ENCODE data around the gene TMEM254. TPM values are rescaled to one million over a fixed set of nuclear protein-coding genes. Genes with fewer than 3 reads are reported as not detected.

The TMEM254 gene
- total and polyA plus RNA-seq, 2 of the 4 experiments (the other 2 are of a cell fraction) = 4.7 to 10.7 TPM

GRCh38 chr10:80122746-80123145 lies 44.3 kb downstream of the TMEM254 start:
- no peak overlapping the region for H3K9ac ChIP-seq (ENCODE audit: low read depth, low read length)
- H3K4ac ChIP-seq (ENCODE audit: low read depth, low read length) = no peak overlapping the region
- no peak overlapping the region for H3K27ac ChIP-seq (ENCODE audit: insufficient read depth, low read length)
- H3K4me2 ChIP-seq (ENCODE audit: low read depth, low read length) = no peak overlapping the region
- no peak overlapping the region for H2BK120ac ChIP-seq (ENCODE audit: low read depth, low read length)
- no peak overlapping the region for H3K23ac ChIP-seq (ENCODE audit: low read depth, low read length)
- H2AK5ac ChIP-seq (ENCODE audit: low read depth, low read length) = no peak overlapping the region
- no peak overlapping the region for H3K14ac ChIP-seq (replicated peaks; ENCODE audit: low read depth, low read length)
- ATAC-seq (ENCODE audit: low read depth) = no peak
- POLR2A ChIA-PET (ENCODE audit: unreplicated experiment) = no interaction called here
- in situ Hi-C loops (cut with MboI; ENCODE audit: low sequenced_read_pairs) (no loop called here), intact Hi-C loops (cut with micrococcal nuclease) (no loop called here), dilution Hi-C loops (cut with HindIII; ENCODE audit: low sequenced_read_pairs, unreplicated experiment) (no loop called here)
- H3K36me3 ChIP-seq (ENCODE audit: control insufficient read depth, insufficient read depth, low read length) = no peaks in the 10 kb centered on the region
- H2AK9ac ChIP-seq (replicated peaks; ENCODE audit: low read depth, low read length, poor library complexity) = no peak overlapping the region
- H3K18ac ChIP-seq (ENCODE audit: low read depth, low read length) = no peak overlapping the region
- no peak overlapping the region for H4K5ac ChIP-seq (ENCODE audit: low read depth, low read length)
- no peaks in the 10 kb centered on the region for H3K9me1 ChIP-seq (ENCODE audit: insufficient read depth, low read length)
- DNase-seq = no peak
- no peak for TF ChIP-seq MXI1 (IDR thresholded peaks at IDR 0.05; ENCODE audit: borderline replicate concordance, low read depth, low read length)
- no peak for TF ChIP-seq CTCF (conservative IDR thresholded peaks at IDR 0.05; ENCODE audit: low read depth, low read length)
- TF ChIP-seq CEBPB (IDR thresholded peaks at IDR 0.05; ENCODE audit: low read depth, low read length) = no peak
- no peak for TF ChIP-seq FOS (IDR thresholded peaks at IDR 0.05; ENCODE audit: low read depth, low read length)
- no peak for TF ChIP-seq ELK1 (IDR thresholded peaks at IDR 0.05; ENCODE audit: borderline replicate concordance, low read depth, low read length)
- TF ChIP-seq CHD1 (IDR thresholded peaks at IDR 0.05; ENCODE audit: low read depth, low read length) = no peak
- TF ChIP-seq SMC3 (IDR thresholded peaks at IDR 0.05; ENCODE audit: low read depth, low read length) = no peak
- TF ChIP-seq MAZ (IDR thresholded peaks at IDR 0.05; ENCODE audit: borderline replicate concordance, low read depth, low read length) = no peak
- no peak for TF ChIP-seq NFE2L2 (IDR thresholded peaks at IDR 0.05; ENCODE audit: low read depth, low read length)
- no peak for TF ChIP-seq BHLHE40 (IDR thresholded peaks at IDR 0.05; ENCODE audit: low read depth, low read length)
- no peak for TF ChIP-seq RCOR1 (IDR thresholded peaks at IDR 0.05; ENCODE audit: insufficient replicate concordance, low read length)
- no peak for TF ChIP-seq RFX5 (IDR thresholded peaks at IDR 0.05; ENCODE audit: low read depth, low read length)
- TF ChIP-seq USF2 (IDR thresholded peaks at IDR 0.05; ENCODE audit: low read depth, low read length) = no peak
- no peak for TF ChIP-seq RAD21 (IDR thresholded peaks at IDR 0.05; ENCODE audit: low read length)
- no peak for TF ChIP-seq POLR2A (IDR thresholded peaks at IDR 0.05; ENCODE audit: low read depth, low read length)
- no peak for TF ChIP-seq MAFK (IDR thresholded peaks at IDR 0.05; ENCODE audit: low read depth, low read length)
- BruUV-seq (replicated peaks) = no TSS peak
- no peak overlapping the region for H2BK5ac ChIP-seq (ENCODE audit: low read depth, low read length, poor library complexity, severe bottlenecking)
- CTCF ChIA-PET = no interaction called here
- no peak overlapping the region for H3K4me3 ChIP-seq (ENCODE audit: insufficient read depth, low read depth, low read length)
- H3K9me3 ChIP-seq (ENCODE audit: control insufficient read depth, insufficient read depth, low read length) = no peaks in the 10 kb centered on the region
- H2BK20ac ChIP-seq (ENCODE audit: low read depth, low read length) = no peak overlapping the region
- H4K8ac ChIP-seq (ENCODE audit: low read depth in 2 of 2, low read length in 2 of 2) = no peak overlapping the region
- H3K79me1 ChIP-seq (ENCODE audit: low read depth in 1 of 2, low read length in 2 of 2) = no peaks in the 10 kb centered on the region
- 60% methylated on average over 1 of the region's 2 CpGs; no CpG with 5 or more reads in 1 of the 2 experiments for WGBS, 2 experiments (ENCODE audit: extremely low coverage in 2 of 2, insufficient read length in 1 of 2)
- H3K4me1 ChIP-seq (ENCODE audit: control insufficient read depth, insufficient read depth, low read length) = no peaks in the 10 kb centered on the region
- no peak overlapping the region for H4K91ac ChIP-seq (ENCODE audit: insufficient read depth, low read depth, low read length)
- H4K20me1 ChIP-seq (ENCODE audit: insufficient read depth, low read length) = no peaks in the 10 kb centered on the region
- peaks cover 5% of the 10 kb centered on the region for H3K27me3 ChIP-seq (ENCODE audit: control insufficient read depth, insufficient read depth, low read length)
- H2BK15ac ChIP-seq (ENCODE audit: low read depth, low read length) = no peak overlapping the region
- no peak overlapping the region for H2AFZ ChIP-seq (replicated peaks; ENCODE audit: low read length, poor library complexity)
- H3K56ac ChIP-seq (ENCODE audit: extremely low read depth, insufficient read depth, low read length) = no peak overlapping the region
